Astrocyte of the cerebellum (primary cell): ENCODE results near the gene DEAF1.
A peak's percentile ranks its signal among the peaks of the same experiment; 100 is the strongest.
"Not testable (repeated sequence)": the region's sequence is repeated elsewhere in the genome, so short reads cannot be mapped to it uniquely, and the experiment has no call there.

Experiments used
- DNase-seq: peaks from one replicate; pipeline ENCODE4 v3.0.0-alpha.2; 2011; ENCODE audit warnings: low read depth
- H3K4me3 ChIP-seq: 2 replicates; pipeline ENCODE4 v1.5.1; 2011; ENCODE audit warnings: mild to moderate bottlenecking, low read depth, low read length, moderate library complexity
- CTCF ChIP-seq: IDR thresholded peaks from 2 replicates; pipeline ENCODE4 v1.5.1; 2012; ENCODE audit warnings: low read length, low read depth, moderate library complexity, mild to moderate bottlenecking; ENCODE audit errors: missing control alignments
- in situ Hi-C: cut with HindIII; loops from 2 replicates; pipeline ENCODE4 v1.10.0; 2017; ENCODE audit warnings: low sequenced_read_pairs

DEAF1 gene

GRCh38 chr11:694563-695287 lies at the start of gene DEAF1:
TSS of gene DEAF1 (minus strand) at chr11:695222. CDS start at chr11:695047, 175 bp downstream.
- H3K4me3 ChIP-seq: peak within 1 kb of the TSS; percentile 92
- in situ Hi-C loops: no loop called here
- no peak for TF ChIP-seq CTCF
- peak; percentile 95 for DNase-seq

DNA sequence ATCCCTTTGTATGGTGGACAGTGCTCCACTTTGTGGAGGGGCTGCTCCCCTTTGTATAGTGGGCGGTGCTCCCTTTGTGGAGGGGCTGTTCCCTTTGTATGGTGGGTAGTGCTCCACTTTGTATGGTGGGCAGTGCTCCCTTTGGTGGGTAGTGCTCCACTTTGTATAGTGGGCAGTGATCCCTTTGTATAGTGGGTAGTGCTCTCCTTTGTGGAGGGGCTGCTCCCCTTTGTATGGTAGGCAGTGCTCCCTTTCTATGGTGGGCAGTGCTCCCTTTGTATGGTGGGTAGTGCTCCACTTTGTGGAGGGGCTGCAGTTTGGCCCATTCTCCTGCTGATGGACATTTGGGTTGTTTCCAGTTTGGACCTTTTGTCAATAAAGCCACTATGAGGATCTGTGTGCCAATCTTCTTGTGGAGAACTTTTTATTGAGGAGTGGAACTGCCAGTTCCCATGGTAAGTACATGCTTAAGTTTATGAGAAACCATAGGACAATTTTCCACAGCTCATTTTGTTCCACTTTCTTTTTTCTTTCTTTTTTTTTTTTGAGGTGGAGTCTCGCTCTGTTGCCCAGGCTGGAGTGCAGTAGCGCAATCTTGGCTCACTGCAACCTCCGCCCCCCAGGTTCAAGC lies 47.7 kb upstream of the DEAF1 start:
- no peak for TF ChIP-seq CTCF
- DNase-seq: no peak
- in situ Hi-C loops: no loop called here
- H3K4me3 ChIP-seq: no peak overlapping the region

GRCh38 chr11:742156-742546 lies 47.1 kb upstream of the DEAF1 start:
- no peak for TF ChIP-seq CTCF
- no peak for DNase-seq
- in situ Hi-C loops: no loop called here
- no peak overlapping the region for H3K4me3 ChIP-seq

DNA sequence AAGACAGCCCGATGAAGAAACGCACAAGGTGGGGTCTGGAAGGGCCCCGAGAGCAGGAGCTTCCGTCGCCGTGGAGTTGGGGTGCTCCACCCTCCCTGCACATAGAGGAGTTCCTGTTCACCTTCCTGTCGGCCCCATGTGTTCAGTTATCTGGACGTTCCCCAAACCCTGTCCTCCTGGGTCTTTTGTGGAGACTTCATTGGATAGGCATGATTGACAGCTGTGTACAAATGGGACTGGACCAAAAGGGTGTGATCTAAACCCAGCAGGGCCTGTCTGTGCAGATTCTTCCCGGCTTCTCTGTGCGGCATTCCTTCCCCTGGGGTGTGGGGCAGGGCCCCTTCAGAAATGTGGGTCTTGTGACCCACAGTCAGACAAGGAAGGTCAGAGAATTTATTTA lies 42.9 kb upstream of the DEAF1 start:
- H3K4me3 ChIP-seq, DNase-seq, in situ Hi-C loops: not testable (repeated sequence)

DNA sequence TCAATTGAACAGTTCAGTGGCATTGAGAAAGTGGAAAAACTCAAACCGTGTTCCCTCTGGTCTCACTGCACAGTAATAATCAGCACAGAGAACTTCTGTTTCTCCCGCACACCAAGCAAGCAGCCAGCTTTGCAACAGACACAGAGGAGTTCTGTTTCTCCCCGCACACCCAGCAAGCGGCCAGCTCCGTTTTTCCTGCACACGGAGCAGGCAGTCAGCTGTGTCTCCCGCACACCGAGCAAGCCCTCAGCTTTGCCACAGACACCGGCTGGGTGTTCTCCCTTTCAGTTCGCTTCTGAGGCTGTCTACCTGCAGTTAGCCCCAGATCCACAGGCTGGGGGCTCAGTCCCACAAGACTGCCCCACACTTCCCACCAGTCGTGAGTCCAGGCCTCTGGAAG lies 42.3 kb upstream of the DEAF1 start:
- in situ Hi-C loops: no loop called here
- H3K4me3 ChIP-seq: no peak overlapping the region
- DNase-seq: no peak
- no peak for TF ChIP-seq CTCF

- in situ Hi-C loops, H3K4me3 ChIP-seq, DNase-seq: not testable (repeated sequence)
Observed at GRCh38 chr11:734541-734940, 39.5 kb upstream of the DEAF1 start.

DNA sequence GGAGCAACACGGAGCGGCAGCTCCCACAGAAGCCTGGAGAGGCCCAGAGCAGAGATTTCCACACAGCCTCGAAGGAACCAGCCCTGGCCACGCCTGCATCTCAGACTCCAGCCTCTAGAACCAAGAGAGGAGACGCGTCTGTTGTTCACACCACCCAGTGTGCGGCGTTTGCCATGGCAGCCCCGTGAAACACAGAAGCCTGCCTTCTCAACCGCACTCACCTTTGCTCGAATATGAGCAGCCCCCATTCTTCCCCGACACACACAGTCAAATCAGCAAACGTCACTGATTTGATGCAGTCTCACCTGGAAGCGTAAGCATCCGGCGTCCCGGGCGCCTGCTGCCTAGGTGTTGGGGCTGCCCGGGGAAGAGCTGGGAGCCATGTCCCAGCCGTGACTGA lies 38.0 kb upstream of the DEAF1 start:
- TF ChIP-seq CTCF: no peak
- H3K4me3 ChIP-seq: no peak overlapping the region
- no peak for DNase-seq
- in situ Hi-C loops: no loop called here
